ENCODE measurements around the gene PNCK.

The PNCK gene

DNA sequence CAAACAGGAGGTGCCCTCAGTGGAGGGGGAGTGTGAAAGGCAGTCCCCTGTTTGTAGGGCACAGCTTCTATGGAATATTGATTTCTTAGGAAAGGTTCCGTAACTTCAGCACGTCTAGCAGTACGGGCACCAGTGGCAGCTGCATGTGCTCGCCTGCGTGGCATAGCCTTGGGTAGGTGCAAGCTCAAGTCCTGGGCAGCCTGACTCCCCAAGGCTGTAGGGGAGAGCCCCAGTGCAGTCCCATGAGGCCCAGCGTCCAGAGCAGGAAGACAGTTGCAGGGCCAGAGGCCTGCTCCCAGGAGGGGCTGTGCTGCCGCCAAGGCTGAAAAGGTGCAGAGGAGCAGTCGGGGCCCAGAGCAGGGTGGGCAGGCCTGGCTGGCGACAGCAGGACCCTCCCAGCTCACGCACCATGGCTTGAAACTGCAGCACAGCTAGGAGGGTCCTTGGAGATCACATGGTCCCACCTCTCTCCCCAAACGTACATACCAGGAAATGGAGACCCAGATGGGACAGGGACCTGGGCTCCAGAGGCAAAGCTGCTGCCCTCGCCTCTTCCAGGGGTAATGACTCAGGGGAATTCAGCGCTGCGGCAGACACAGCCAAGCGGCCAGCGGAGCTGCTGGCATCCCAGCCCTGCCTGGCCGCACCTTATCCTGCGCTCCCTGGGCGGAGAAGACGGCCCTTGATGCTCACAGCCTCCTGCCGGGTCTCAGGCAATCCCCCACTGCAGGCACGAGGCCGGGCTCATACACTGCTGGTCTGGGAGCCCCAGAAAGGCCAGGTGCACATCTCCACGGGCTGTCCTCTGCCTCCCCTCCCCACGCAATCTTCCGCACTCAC is 32.7 kb downstream of the PNCK start:
- no peak for DNase-seq

DNA sequence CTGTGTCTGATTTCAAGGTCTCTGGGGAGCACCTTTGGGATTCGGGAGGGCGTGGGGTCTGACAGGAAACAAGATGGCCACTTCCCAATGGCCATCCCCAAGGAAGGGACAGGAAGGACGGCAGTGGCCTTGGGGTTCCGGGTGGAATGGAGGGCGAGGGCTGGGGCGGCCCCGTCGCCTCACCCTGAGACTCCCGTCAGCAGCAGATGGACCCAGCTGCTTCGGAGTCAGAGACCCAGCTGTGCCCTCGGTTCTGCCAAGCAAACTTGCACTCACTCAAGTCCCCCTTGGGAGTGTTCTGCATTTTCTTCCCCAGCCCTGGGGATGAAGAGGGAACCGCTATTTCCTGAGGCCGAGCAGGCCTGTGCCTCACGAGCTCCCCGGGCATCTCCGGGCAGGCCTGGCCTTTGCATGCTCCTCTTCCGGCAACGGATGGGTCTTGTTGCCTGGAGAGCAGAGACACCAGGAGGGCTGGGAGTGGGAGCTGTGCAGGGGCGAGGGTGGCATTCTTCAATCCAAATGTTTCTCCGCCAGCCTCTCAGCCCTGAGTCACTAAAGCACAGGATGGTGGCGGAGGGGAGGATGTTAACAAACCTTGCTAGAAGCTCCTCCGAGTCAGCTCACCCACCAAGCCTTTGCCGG is 33.4 kb downstream of the PNCK start:
- DNase-seq, result no peak

DNA sequence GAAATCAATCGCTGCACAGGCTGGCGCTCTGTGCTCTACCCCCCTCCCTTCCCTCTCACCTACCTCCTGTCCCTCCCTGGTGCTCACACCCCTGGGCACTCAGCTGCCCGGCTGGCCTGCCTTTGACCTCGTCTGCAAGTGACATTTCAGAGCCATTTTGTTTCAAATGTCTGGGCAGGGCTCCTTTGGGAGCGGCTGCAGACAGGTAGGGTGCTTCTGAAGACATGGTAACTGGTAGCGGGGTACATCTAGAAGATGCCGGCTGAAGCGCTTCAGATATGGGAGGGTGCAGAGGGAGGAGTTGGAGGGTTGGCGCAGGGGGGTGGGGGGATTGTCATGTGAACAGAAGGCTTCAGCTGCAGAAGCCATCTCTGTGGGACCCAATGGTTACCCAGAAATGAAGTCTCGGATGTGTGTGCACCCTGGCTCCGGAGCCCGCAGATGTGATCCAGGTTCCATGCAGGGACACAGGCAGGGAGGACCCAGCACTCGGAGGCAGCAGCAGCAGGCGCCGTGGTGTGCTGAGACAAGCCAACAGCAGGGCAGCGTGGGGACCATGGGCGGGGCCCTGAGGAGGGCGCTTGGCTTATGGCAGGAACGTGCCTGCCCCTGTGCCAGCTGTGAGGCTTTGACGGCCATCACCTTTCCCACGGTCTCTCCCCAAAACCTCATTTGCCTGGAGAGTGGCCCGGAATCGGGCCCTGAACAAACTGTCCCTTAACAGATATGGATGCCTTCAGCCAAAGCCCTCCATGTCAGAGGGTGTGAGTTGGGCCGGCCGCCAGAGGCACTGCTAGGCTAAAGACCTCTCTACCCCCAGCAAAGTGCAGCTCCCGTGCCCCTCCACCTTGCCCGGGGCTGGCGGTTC is 34.2 kb downstream of the PNCK start:
- no peak for DNase-seq

DNA sequence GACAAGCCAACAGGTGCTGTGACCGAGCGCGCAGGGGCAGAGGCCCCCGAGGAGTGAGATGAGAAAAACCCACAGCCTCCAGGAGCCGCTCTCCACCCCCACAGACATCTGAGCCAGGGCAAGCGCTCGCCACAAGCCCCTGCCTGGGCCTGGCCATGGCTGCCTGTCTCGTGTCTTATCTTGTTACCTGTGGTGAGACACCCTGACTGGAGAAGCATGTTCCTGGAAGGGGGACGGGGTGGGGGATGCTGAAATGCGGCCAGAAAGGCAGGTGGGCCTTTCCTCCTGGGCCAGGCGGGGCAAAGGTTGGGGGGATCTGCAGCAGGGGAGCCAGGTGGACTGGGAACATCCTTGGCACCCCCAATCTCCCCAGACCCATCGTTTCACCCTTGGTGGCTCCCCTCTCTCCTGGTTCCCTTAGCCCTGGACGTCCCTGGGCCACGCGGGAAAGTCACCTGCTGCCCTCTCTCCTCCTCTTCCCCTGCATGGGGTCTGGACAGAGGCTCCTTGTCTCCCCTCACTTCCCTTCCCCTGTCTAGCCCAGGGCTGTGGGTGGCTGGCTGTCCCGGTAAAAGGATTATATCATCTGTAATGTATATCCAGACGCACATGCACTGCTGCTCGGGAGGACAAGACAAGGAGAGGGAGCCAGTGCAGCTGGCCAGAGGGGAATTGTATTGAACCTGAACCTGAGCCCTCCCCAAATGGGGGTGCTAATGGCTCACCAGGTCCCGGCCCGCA is 35.0 kb downstream of the PNCK start:
- DNase-seq, result no peak

DNA sequence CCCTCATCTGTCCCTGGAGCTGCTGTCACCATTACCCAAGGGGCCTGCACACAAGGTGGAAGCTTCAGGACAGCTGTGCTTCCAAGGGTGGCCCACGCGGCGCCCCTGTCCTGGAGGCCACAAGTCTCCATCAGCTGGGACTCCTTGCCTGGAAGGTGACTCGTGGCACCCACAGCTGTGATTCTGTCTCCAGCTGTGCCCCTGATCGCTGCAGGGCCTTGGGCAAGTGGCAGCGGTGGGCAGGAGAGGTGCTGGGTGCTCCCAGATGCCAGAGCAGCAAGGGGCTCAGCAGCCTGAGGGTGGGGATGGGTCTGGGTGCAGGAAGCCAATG is 35.6 kb downstream of the PNCK start:
- no peak for DNase-seq

DNA sequence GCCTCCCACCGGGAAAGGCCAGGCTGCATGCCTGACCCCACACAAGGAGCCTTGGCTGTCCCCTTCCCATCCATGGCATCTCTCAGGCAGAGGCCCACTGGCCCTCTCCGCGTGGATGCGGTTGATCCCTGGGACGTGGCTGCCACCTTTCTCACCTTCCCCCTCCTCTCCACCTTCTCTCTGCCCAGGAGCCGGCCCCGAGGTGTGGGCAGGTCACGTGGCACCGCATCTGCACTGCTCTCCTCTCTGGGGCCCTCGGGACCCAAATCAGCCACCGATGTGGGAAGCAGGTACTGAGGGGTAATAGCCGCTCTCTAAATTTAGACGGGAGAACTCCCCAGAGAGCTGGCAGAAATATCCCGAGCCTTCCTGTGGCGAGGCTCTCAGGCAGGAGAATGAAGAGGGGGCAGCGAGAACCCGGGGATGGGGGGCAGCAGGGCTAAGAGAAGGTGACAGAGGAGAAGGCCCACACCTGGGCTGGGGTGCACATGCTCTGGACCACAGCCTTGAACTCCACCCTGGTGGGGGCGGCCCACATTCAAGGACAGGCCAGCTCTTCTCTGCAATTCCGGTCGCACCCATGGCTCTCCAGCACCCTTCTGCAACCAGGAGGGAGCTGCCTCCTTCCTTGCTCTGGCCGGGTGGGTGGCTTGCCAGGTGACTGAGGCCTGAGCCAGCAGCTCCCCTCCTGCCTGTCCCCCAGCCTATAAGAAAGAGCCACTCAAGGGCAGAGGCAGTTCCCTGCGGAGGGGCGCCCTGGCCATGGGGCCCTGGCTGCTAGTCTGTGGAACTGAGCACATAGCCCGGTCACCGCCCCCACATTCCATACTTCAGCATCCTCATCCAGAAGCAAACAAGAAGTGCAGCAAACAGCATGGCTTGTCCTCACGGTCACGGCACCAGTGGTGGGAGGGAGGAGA is 36.2 kb downstream of the PNCK start:
- no peak for DNase-seq

DNA sequence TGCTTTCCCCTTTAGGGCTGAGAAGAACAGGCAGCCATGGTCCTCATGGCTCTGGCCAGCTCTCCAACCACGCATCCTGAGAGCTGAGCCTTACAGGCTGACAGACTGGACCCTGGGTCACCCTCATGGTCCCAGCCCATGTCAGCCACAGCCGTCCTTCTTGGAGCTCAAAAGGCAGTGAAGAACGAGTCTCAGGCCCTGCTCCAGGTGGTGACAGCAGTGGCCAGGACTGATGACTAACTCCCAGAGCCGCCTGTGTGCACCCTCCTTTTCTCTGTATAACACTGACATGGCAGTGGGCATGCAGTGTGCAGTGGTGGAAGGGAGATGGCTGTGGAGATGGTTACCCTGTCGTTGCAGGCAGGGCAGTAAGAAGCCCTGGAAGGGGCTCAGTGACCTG is 36.9 kb downstream of the PNCK start:
- DNase-seq, result no peak

DNA sequence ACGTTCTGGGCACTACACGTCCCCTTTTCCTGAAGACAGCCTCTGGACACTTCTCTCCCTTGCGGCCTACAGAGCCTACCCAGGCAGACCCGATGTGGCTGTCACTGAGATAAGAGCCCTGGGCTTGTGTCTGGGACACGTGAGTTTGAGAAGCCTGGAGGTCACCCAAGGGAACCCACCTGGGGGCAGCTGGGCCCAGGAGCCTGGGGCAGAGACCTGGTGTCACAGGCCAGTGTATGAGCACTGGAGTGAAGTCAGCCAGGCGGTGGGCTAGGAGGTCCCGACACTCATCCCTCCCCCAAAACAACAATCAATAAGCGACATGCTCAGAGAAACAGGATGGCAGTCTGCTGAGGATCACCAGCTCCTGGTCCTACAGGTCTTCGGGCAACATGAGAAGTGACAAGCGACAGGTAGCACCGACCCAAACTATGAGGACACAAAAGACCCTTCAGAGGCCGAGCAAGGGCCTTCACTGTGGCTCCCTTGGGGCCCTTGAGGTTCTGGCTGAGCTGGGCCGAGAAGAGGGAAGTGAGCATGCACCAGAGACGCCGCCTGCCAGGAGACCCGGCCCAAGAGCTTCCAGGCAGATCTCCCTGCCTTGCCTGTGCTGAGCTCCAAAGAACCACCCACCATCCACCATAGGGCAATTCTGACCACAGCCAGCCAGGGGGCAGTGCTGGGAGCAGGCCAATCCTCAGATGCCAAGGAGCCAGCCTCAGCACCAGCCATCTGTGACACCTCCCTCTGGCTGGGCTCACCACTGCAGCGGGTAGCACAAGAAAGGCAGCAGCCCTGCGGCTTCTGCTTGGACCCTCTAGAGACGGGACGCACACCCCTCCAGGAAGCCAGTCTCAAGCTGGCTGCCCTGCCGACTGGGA is 37.6 kb downstream of the PNCK start:
- DNase-seq, result no peak

DNA sequence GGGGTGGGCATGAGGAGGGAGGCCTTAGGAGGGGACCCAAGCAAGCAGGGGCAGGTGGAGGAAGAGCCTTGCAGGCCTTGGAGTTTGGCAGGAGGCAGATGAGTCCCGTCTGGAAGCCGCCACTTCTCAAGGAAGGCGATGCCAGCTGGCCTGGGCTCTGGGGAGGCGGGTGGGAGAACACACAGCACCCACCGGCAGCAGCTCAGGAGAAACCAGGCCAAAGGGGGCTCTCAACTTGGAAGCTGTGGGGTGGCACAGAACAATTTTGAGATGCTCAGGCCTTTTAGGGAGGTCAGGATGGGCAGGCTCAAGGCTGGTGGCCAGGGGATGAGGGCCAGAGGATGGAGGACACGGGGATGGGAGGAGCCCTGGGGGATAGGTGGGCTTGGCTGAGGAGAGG is 38.2 kb downstream of the PNCK start:
- DNase-seq, result no peak

DNA sequence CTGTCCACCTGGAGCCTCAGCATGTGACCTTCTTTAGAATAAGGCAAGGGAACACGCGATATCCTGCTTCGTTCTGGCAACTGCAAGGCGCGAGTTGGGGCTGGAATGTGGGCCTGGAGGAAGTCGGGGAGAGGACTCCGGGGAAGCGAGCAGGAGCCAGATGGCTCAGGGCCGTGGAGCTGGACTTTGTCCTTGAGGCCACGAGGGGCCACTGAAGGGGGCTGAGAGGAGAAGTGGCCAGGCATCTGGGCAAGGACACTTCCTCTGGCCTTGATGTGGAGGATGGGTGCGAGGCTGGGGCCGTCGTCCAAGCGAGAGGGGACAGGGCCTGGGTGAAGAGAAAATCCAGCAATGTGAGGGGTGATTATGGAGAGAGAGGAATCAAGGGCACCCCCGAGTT is 38.8 kb downstream of the PNCK start:
- no peak for DNase-seq

DNA sequence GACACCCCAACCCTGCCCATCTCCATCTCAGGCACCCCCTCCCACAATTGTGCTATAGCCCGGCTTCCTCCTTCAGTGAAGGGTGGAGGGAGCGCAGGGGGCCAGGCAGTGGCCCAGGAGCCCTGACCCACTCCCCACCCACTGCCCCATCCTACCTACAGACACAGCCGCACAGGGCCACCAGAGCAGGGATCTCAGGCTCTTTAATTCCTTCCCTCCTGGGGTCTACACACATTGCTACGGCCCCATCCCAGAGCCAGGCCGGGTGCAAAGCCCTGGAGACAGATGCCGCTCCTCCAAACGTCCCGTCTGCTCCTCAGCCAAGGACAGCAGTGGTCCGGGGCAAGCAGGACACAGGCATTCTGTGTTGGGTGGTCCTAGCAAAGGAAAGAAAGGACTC is 39.4 kb downstream of the PNCK start:
- DNase-seq, result no peak

DNA sequence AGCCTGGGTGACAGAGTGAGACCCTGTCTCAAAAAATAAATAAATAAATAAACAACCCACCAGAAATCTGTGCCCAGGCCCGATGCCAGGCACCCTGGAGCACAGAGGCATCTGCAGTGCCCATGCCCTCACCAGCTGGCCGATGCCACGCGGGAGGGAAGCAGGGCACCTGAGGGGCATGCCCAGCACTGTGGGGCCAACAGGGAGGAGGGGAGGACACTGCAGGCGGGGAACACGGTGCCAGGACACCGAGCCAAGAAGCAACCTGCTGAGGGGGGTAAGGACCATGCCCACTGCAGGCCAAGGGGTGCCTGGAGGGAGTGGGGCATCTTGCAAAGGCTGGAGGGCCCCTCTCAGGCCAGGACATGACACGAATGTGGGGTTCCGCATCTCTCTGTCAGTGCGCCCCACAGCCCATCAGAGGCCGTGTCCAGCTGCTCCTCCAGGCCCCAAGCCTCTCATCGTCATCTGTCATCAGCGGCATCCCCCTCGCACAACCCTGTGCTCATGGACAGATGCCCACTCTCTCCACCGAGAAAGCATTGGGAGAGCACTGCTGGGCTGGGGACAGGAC is 39.9 kb downstream of the PNCK start:
- DNase-seq, result no peak

DNA sequence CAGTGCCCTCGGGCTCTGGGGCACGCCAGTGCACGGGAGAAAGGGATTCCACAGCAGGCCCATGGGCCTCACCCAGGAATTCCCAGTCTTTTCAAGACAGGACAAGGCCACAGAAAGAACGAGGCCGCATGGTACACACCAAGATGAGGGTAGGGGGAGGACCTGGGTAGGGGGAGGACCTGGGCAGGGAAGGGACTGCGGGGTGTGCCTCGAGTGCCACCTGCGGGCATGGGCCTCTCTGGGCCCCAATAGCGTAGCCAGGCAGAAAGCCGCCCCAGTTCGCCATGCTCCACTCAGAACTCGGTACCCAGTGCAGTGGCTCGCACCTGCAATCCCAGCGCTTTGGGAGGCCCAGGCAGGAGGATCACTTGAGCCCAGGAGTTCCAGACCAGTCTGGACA is 40.6 kb downstream of the PNCK start:
- DNase-seq, result no peak

DNA sequence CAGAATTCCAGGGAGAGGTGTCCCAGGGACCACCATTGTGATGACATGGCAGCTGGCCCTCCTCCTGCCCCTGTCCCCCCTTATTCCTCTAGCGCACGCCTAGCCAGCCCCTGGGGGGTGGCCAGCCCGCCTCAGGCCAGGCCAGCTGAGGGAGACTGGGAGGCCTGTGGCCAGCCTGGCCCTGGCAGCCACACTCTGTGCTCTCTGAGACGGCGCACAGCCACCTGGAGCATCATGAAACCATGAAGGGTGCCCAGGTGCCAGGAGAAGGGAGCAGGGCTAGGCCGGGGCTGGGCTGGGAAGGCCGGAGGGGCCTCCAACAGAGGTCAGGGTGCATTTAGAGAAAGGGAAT is 41.0 kb downstream of the PNCK start:
- no peak for DNase-seq

DNA sequence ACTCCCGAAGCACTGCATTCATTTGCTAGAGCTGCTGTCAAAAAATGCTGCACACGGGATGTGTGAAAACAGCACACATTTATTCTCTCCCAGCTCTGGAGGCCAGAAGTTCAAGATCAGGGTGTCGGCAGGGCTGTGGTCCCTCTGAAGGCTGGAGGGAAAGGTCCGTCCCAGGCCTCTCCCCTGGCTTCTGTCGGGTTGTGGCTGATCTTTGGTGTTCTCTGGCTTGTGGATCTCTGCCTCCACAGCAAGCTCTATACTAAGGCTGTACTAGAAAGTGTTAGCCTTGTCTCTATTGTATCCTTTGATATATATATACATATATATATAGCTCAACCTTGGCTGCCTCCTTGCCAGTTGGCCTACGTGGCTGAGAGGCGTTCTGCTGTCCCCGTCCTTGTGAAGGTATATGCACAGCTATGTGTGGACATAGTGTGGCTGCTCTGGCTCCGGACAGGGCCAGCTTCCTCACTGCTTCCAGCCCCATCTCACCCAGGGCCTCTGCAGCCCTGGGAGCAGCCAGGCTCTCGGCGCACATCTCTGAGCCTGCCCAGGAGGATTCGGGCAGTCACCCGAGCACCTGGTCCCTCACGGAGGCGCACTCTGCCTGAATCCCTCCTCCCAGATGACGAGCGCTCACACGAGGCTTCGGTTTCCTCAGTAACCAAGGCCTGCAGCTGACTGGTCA is 41.6 kb downstream of the PNCK start:
- no peak for DNase-seq

DNA sequence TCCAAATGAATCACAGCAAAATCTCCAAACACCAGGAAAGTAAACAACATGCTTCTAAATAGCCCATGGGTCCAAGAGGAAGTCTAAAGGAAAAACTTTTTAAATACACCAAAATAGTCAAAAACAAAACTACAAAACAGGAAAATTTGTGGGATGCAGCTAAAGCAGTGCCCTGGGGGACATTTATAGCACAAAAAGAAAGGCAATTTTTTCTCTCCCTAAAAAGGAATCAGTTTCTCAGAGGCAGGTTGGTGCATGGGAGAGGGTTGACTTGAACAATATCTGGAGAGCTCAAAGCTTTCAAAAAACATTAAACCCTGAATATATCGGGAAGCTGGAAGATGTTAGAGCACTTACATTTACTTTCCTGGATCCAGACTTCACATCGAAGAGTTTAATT is 42.3 kb downstream of the PNCK start:
- no peak for DNase-seq

DNA sequence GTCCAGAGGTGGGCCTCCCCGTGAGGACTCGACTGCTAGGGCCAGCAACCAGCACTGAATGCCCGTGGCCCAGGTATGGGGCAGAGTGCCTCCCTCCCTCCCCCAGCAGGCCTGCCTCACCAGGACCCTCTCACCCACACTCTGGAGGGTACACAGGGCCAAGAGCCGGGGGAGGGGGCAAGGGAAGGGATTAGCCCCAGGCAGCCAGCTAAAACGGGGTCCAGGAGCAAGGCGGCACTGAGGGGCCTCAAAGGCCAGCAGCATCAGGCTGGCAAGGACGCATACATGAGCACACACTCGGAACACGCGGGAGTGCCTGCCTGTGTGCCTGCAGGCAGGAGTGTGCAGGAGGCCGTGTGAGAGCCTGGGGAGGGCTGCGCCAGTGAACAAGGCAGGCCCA is 44.9 kb downstream of the PNCK start:
- no peak for DNase-seq

DNA sequence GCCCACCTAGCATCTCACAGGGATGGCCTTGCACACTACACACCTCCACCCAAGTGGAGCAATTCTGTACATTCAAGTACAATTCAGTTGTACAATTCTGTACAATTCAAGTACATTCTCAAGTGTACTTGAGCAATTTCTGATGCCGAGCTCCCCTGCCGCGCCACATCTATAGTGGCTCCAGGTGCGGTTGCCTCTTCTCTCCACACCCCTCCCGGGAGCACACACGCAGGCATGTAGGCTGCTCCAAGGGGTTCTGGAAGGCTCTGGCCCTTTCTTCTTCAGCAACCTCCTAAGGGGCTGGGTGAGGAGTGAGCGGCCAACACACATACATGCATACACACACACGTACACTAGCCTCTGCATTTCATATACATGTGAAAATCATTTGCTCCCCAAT is 45.5 kb downstream of the PNCK start:
- DNase-seq, result no peak

DNA sequence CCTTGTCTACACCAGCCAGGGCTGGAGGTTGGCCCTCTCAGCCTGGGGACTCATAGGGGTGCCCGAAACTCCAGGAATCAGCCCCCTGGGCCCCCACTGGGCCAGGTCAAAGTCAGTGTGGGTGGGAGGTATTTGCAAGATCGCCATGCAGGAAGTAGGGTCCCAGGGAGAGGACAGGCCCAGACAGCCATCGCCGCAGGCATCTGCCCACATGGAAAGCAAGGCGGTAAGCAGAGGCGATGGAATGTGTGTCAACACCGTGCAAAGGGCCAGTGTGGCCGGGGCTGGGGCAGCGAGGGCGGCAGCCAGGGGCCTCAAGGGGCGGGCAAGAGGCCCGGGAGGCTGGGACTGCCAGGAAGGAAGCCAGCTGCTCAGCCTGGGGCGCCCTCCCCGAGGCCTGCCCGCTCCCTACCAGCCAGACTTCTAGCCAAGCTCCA is 45.9 kb downstream of the PNCK start:
- no peak for DNase-seq

All from activated gamma-delta T cell treated with Interleukin-2 at 50 U/mL for 16 hours (primary cell).